IMR-90 (cell line): Measurements from ENCODE around the gene LARP4B. TPM values are rescaled to one million over a fixed set of nuclear protein-coding genes. Genes with fewer than 3 reads are reported as not detected.

Experiments used
- ATAC-seq: fragments of 200-7000 bp; cut with Tn5 transposase; 2 replicates; pipeline ENCODE4 v1.9.1; 2020; ENCODE audit warnings: low read depth, mild to moderate bottlenecking, moderate library complexity
- BruUV-seq: library from RNA; stranded (reverse); fragments of 400-500 nt; replicated peaks from 2 replicates; lab custom pipeline; 2021; lab: Mats Ljungman, UMichigan
- CTCF ChIA-PET: fragments of 300-600 bp; formaldehyde crosslinking; extraction: SDS; loops from one replicate; lab custom pipeline; 2021; ENCODE audit warnings: antibody characterized with exemption; lab: Yijun Ruan, JAX
- POLR2A ChIA-PET: fragments of 300-600 bp; sonication (Branson Sonifier 250); formaldehyde crosslinking; loops from one replicate; lab custom pipeline; 2022; ENCODE audit warnings: antibody characterized with exemption; ENCODE audit not compliant: unreplicated experiment; lab: Charles Lee
- DNase-seq: peaks from one replicate; pipeline ENCODE4 v3.0.0; 2013
- H2AFZ ChIP-seq: replicated peaks from 2 replicates; pipeline ENCODE3; 2013; ENCODE audit warnings: low read length, mild to moderate bottlenecking; ENCODE audit not compliant: poor library complexity
- H2AK5ac ChIP-seq: 2 replicates; pipeline ENCODE4 v1.6.1; 2013; ENCODE audit warnings: low read depth, low read length, inconsistent platforms
- H2AK9ac ChIP-seq: replicated peaks from 2 replicates; pipeline ENCODE3; 2013; ENCODE audit warnings: mild to moderate bottlenecking, low read depth, low read length, moderate library complexity; ENCODE audit not compliant: poor library complexity
- H2BK120ac ChIP-seq: 2 replicates; pipeline ENCODE4 v1.6.1; 2013; ENCODE audit warnings: low read depth, low read length, inconsistent platforms
- H2BK15ac ChIP-seq: 3 replicates; pipeline ENCODE4 v1.6.1; 2013; ENCODE audit warnings: low read depth, low read length, inconsistent platforms
- H2BK20ac ChIP-seq: 2 replicates; pipeline ENCODE4 v1.6.1; 2013; ENCODE audit warnings: low read depth, mild to moderate bottlenecking, inconsistent platforms, low read length, moderate library complexity
- H2BK5ac ChIP-seq: 2 replicates; pipeline ENCODE4 v1.6.1; 2013; ENCODE audit warnings: mild to moderate bottlenecking, low read depth, low read length, inconsistent platforms; ENCODE audit not compliant: poor library complexity, severe bottlenecking
- H3K14ac ChIP-seq: replicated peaks from 2 replicates; pipeline ENCODE4 v1.6.1; 2013; ENCODE audit warnings: low read depth, low read length, inconsistent platforms
- H3K18ac ChIP-seq: 2 replicates; pipeline ENCODE4 v1.6.1; 2013; ENCODE audit warnings: low read depth, low read length, control low read depth
- H3K23ac ChIP-seq: 2 replicates; pipeline ENCODE4 v1.6.1; 2013; ENCODE audit warnings: low read depth, low read length, inconsistent platforms
- H3K27ac ChIP-seq: 2 replicates; pipeline ENCODE4 v1.5.1; 2013; ENCODE audit warnings: mild to moderate bottlenecking, control low read depth, low read length; ENCODE audit not compliant: insufficient read depth
- H3K27me3 ChIP-seq: 2 replicates; pipeline ENCODE4 v1.6.1; 2013; ENCODE audit warnings: low read length; ENCODE audit not compliant: control insufficient read depth, insufficient read depth
- H3K36me3 ChIP-seq: 2 replicates; pipeline ENCODE4 v1.6.1; 2013; ENCODE audit warnings: low read length, mixed read lengths; ENCODE audit not compliant: control insufficient read depth, insufficient read depth
- H3K4ac ChIP-seq: 2 replicates; pipeline ENCODE4 v1.6.1; 2013; ENCODE audit warnings: low read depth, low read length, inconsistent platforms
- H3K4me1 ChIP-seq: 2 replicates; pipeline ENCODE4 v1.6.1; 2013; ENCODE audit warnings: low read length, mixed read lengths; ENCODE audit not compliant: control insufficient read depth, insufficient read depth
- H3K4me2 ChIP-seq: 2 replicates; pipeline ENCODE4 v1.6.1; 2013; ENCODE audit warnings: low read depth, mild to moderate bottlenecking, control low read depth, low read length, moderate library complexity
- H3K4me3 ChIP-seq: 2 replicates; pipeline ENCODE4 v1.5.1; 2013; ENCODE audit warnings: low read depth, mild to moderate bottlenecking, control low read depth, low read length, moderate library complexity; ENCODE audit not compliant: insufficient read depth
- H3K56ac ChIP-seq: 2 replicates; pipeline ENCODE4 v1.6.1; 2013; ENCODE audit warnings: low read length, inconsistent platforms; ENCODE audit not compliant: insufficient read depth; ENCODE audit errors: extremely low read depth
- H3K79me1 ChIP-seq, 2 experiments: 2 replicates each; pipeline ENCODE4 v1.6.1; 2013; ENCODE audit warnings: low read length in 2 of 2, inconsistent platforms in 1 of 2, low read depth in 1 of 2
- H3K9ac ChIP-seq: 2 replicates; pipeline ENCODE4 v1.6.1; 2013; ENCODE audit warnings: low read depth, low read length, control low read depth
- H3K9me1 ChIP-seq: 2 replicates; pipeline ENCODE4 v1.6.1; 2013; ENCODE audit warnings: low read length, inconsistent platforms; ENCODE audit not compliant: insufficient read depth
- H3K9me3 ChIP-seq: 2 replicates; pipeline ENCODE4 v1.6.1; 2013; ENCODE audit warnings: low read length; ENCODE audit not compliant: control insufficient read depth, insufficient read depth
- H4K20me1 ChIP-seq: 2 replicates; pipeline ENCODE4 v1.6.1; 2013; ENCODE audit warnings: low read length, inconsistent platforms; ENCODE audit not compliant: insufficient read depth
- H4K5ac ChIP-seq: 2 replicates; pipeline ENCODE4 v1.6.1; 2013; ENCODE audit warnings: mild to moderate bottlenecking, low read depth, low read length, control low read depth
- H4K8ac ChIP-seq, 2 experiments: 2 replicates each; pipeline ENCODE4 v1.6.1; 2013; ENCODE audit warnings: low read depth in 2 of 2, low read length in 2 of 2, control low read depth in 1 of 2, inconsistent platforms in 1 of 2
- H4K91ac ChIP-seq: 2 replicates; pipeline ENCODE4 v1.6.1; 2013; ENCODE audit warnings: low read depth, low read length, inconsistent platforms; ENCODE audit not compliant: insufficient read depth
- BHLHE40 ChIP-seq: fragments of 150-350 bp; IDR thresholded peaks from 2 replicates; pipeline ENCODE4 v1.6.1; 2016; ENCODE audit warnings: mild to moderate bottlenecking, low read depth, low read length
- CEBPB ChIP-seq: IDR thresholded peaks from 2 replicates; pipeline ENCODE4 v1.6.1; 2012; ENCODE audit warnings: low read depth, low read length, improper control_type of control experiment
- CHD1 ChIP-seq: IDR thresholded peaks from 2 replicates; pipeline ENCODE4 v1.6.1; 2012; ENCODE audit warnings: low read depth, low read length, improper control_type of control experiment
- FOS ChIP-seq: fragments of 150-350 bp; IDR thresholded peaks from 2 replicates; pipeline ENCODE4 v1.6.1; 2016; ENCODE audit warnings: low read depth, low read length
- MAFK ChIP-seq: IDR thresholded peaks from 2 replicates; pipeline ENCODE4 v1.6.1; 2012; ENCODE audit warnings: low read depth, low read length, improper control_type of control experiment
- MAZ ChIP-seq: IDR thresholded peaks from 2 replicates; pipeline ENCODE4 v1.6.1; 2012; ENCODE audit warnings: low read depth, mild to moderate bottlenecking, low read length, improper control_type of control experiment, moderate library complexity, borderline replicate concordance
- MXI1 ChIP-seq: IDR thresholded peaks from 2 replicates; pipeline ENCODE4 v1.6.1; 2012; ENCODE audit warnings: low read depth, mild to moderate bottlenecking, low read length, moderate library complexity, borderline replicate concordance
- NFE2L2 ChIP-seq: fragments of 150-350 bp; IDR thresholded peaks from 2 replicates; pipeline ENCODE4 v1.6.1; 2016; ENCODE audit warnings: low read depth, mild to moderate bottlenecking, low read length
- POLR2A ChIP-seq: IDR thresholded peaks from 2 replicates; pipeline ENCODE4 v1.6.1; 2012; ENCODE audit warnings: mild to moderate bottlenecking, low read depth, low read length
- RAD21 ChIP-seq: IDR thresholded peaks from 2 replicates; pipeline ENCODE4 v1.6.1; 2012; ENCODE audit warnings: low read length, improper control_type of control experiment
- RCOR1 ChIP-seq: IDR thresholded peaks from 2 replicates; pipeline ENCODE4 v1.6.1; 2012; ENCODE audit warnings: mild to moderate bottlenecking, low read length, improper control_type of control experiment; ENCODE audit not compliant: insufficient replicate concordance
- RFX5 ChIP-seq: IDR thresholded peaks from 2 replicates; pipeline ENCODE4 v1.8.0; 2012; ENCODE audit warnings: low read depth, mild to moderate bottlenecking, low read length, moderate library complexity
- SMC3 ChIP-seq: fragments of 150-350 bp; IDR thresholded peaks from 2 replicates; pipeline ENCODE4 v1.6.1; 2016; ENCODE audit warnings: low read depth, mild to moderate bottlenecking, antibody characterized with exemption, low read length, moderate library complexity
- whole genome bisulfite sequencing, 2 experiments: methylation state at CpG; one replicate each; pipeline versions ENCODE4 v1.1.5 to v1.1.7; 2013; ENCODE audit warnings: missing lambda C conversion rate in 2 of 2; ENCODE audit not compliant: insufficient read length in 1 of 2; ENCODE audit errors: extremely low coverage in 2 of 2; 5-methylcytosine and 5-hydroxymethylcytosine counted together
- dilution Hi-C: fragments of 300-500 bp; cut with HindIII; formaldehyde crosslinking; loops from one replicate; pipeline ENCODE4 v1.14.3; 2018; ENCODE audit warnings: low sequenced_read_pairs; ENCODE audit not compliant: unreplicated experiment
- in situ Hi-C: fragments of 300-500 bp; cut with MboI; formaldehyde crosslinking; loops from 3 replicates; pipeline ENCODE4 v1.14.3; 2019; ENCODE audit warnings: low sequenced_read_pairs, inconsistent platforms, mixed read lengths
- intact Hi-C: fragments of 100-400 bp; cut with micrococcal nuclease; formaldehyde crosslinking; loops from 2 replicates; pipeline ENCODE4 v1.10.0; 2022
- polyA plus RNA-seq, 3 experiments: library from polyadenylated mRNA; depleted of rRNA; stranded (reverse); fragments of >200 nt; gene quantifications; 2 replicates each; pipeline ENCODE4 v1.2.3, GENCODE V29; 2012; ENCODE audit warnings: low replicate concordance in 1 of 3
- total RNA-seq: library from RNA; depleted of rRNA; stranded (reverse); fragments of >200 nt; gene quantifications from 2 replicates; pipeline ENCODE4 v1.2.3, GENCODE V29; 2012
- TF ChIP-seq, protein P1 (sequence below): fragments of 150-350 bp; IDR thresholded peaks from 2 replicates; pipeline ENCODE4 v1.6.1; 2016; ENCODE audit warnings: low read depth, mild to moderate bottlenecking, low read length, moderate library complexity, borderline replicate concordance
- TF ChIP-seq, protein P2 (sequence below): fragments of 150-350 bp; IDR thresholded peaks from 2 replicates; pipeline ENCODE4 v1.6.1; 2017; ENCODE audit warnings: mild to moderate bottlenecking, antibody characterized with exemption, low read length, low read depth
- TF ChIP-seq, protein P3 (sequence below): conservative IDR thresholded peaks from 2 replicates; pipeline ENCODE4 v1.5.1; 2012; ENCODE audit warnings: mild to moderate bottlenecking, low read depth, low read length, improper control_type of control experiment

LARP4B gene
- total and polyA plus RNA-seq, 2 of the 4 experiments (the other 2 are of a cell fraction), result 24.3 to 25.5 TPM

DNA sequence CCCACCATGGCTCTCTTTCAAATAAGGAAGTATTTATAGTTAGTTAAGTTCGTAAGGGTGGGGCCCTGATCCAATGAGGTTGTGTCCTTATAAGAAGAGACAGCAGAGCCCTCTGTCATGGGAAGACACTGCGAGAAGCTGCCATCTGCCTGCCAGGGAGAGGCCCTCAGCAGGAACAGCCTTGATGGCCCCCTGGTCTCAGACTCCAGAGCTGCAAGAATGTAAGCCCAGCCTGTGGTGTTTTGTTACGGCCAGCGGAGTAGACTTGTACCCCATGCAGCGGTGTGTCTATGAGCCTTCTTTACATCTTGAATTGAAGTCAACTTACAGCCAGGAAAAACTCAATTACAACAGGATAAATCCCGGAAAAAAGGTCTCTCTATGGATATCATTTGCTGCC lies 14.3 kb upstream of the LARP4B start:
- in situ Hi-C loops, result no loop called here
- no peak overlapping the region for H3K14ac ChIP-seq
- 83% methylated on average over 2 of the region's 6 CpGs; no CpG with 5 or more reads in 1 of the 2 experiments for WGBS, 2 experiments
- TF ChIP-seq, protein P1, sequence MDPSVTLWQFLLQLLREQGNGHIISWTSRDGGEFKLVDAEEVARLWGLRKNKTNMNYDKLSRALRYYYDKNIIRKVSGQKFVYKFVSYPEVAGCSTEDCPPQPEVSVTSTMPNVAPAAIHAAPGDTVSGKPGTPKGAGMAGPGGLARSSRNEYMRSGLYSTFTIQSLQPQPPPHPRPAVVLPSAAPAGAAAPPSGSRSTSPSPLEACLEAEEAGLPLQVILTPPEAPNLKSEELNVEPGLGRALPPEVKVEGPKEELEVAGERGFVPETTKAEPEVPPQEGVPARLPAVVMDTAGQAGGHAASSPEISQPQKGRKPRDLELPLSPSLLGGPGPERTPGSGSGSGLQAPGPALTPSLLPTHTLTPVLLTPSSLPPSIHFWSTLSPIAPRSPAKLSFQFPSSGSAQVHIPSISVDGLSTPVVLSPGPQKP, result no peak
- TF ChIP-seq CHD1 (no peak), BHLHE40 (no peak), POLR2A (no peak), RAD21 (no peak), FOS (no peak), NFE2L2 (no peak), CEBPB (no peak), MXI1 (no peak), MAFK (no peak), RCOR1 (no peak), MAZ (no peak), SMC3 (no peak), RFX5 (no peak)
- TF ChIP-seq, protein P2, sequence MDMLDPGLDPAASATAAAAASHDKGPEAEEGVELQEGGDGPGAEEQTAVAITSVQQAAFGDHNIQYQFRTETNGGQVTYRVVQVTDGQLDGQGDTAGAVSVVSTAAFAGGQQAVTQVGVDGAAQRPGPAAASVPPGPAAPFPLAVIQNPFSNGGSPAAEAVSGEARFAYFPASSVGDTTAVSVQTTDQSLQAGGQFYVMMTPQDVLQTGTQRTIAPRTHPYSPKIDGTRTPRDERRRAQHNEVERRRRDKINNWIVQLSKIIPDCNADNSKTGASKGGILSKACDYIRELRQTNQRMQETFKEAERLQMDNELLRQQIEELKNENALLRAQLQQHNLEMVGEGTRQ, result no peak
- TF ChIP-seq, protein P3, sequence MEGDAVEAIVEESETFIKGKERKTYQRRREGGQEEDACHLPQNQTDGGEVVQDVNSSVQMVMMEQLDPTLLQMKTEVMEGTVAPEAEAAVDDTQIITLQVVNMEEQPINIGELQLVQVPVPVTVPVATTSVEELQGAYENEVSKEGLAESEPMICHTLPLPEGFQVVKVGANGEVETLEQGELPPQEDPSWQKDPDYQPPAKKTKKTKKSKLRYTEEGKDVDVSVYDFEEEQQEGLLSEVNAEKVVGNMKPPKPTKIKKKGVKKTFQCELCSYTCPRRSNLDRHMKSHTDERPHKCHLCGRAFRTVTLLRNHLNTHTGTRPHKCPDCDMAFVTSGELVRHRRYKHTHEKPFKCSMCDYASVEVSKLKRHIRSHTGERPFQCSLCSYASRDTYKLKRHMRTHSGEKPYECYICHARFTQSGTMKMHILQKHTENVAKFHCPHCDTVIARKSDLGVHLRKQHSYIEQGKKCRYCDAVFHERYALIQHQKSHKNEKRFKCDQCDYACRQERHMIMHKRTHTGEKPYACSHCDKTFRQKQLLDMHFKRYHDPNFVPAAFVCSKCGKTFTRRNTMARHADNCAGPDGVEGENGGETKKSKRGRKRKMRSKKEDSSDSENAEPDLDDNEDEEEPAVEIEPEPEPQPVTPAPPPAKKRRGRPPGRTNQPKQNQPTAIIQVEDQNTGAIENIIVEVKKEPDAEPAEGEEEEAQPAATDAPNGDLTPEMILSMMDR, result no peak
- H3K4ac ChIP-seq, result no peak overlapping the region
- H4K5ac ChIP-seq, result no peak overlapping the region
- H2AK5ac ChIP-seq, result no peak overlapping the region
- H3K56ac ChIP-seq, result no peak overlapping the region
- intact Hi-C loops, result no loop called here
- H3K9me1 ChIP-seq, result peaks cover 3% of the 10 kb centered on the region; the same call in 1 of the 2 replicates
- H3K9ac ChIP-seq, result no peak overlapping the region
- CTCF ChIA-PET, result no interaction called here
- H4K20me1 ChIP-seq, result no peaks in the 10 kb centered on the region
- no peak overlapping the region for H4K8ac ChIP-seq
- H2BK120ac ChIP-seq, result no peak overlapping the region
- H2AK9ac ChIP-seq, result no peak overlapping the region
- no peaks in the 10 kb centered on the region for H3K4me1 ChIP-seq
- H3K27ac ChIP-seq, result no peak overlapping the region
- no peak overlapping the region for H3K18ac ChIP-seq
- peaks cover 11% of the 10 kb centered on the region for H3K27me3 ChIP-seq
- H3K23ac ChIP-seq, result no peak overlapping the region
- ATAC-seq, result no peak
- H3K4me2 ChIP-seq, result no peak overlapping the region
- H4K91ac ChIP-seq, result no peak overlapping the region
- no TSS peak for BruUV-seq
- H3K9me3 ChIP-seq, result no peaks in the 10 kb centered on the region
- no peak for DNase-seq
- POLR2A ChIA-PET, result no interaction called here
- H2BK15ac ChIP-seq, result no peak overlapping the region
- no peaks in the 10 kb centered on the region for H3K79me1 ChIP-seq
- H3K36me3 ChIP-seq, result no peaks in the 10 kb centered on the region
- H3K4me3 ChIP-seq, result no peak overlapping the region
- no peak overlapping the region for H2BK20ac ChIP-seq
- H2AFZ ChIP-seq, result no peak overlapping the region
- no peak overlapping the region for H2BK5ac ChIP-seq
- dilution Hi-C loops, result no loop called here
